ENCODE data around the gene KCNAB1. TPM values are rescaled to one million over a fixed set of nuclear protein-coding genes. Genes with fewer than 3 reads are reported as not detected.

Gene KCNAB1
- total and polyA plus RNA-seq, 2 donors (not counting 1 experiment from before 2014, with no cell fraction given): not detected

DNA sequence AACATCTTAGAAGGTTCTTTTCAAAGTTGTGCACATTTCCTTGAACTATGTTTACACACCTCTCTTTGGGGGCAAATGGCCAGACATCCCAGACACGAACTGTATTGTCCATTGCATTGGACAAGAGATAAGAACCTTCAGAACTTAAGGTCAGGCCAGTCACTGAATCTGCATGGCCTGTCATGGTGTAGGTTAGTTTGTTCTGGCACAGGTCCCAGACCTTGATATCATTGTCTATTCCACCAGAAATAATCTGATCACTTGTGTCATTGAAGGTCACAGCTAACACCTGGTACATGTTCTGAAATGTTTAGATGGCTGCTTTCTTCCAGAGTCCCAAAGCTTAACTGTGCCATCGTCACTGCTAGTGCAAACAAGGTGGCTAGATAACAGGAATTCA is 55.7 kb downstream of the KCNAB1 start:
- Mint-ChIP-seq H3K4me1 (no peaks in the 10 kb centered on the region), H3K9me3 (ENCODE audit: insufficient read depth) (no peaks in the 10 kb centered on the region), H3K27me3 (peaks cover 28% of the 10 kb centered on the region), H3K27ac (no peak overlapping the region), H3K4me3 (no peak overlapping the region)
- no peak for DNase-seq
- intact Hi-C loops (cut with micrococcal nuclease): no loop called here
- Histone ChIP-seq H3K27me3 (replicated peaks in 1 of 4; ENCODE audit: control extremely low read depth in 1 of 4, control insufficient read depth in 3 of 4, insufficient read depth in 4 of 4, low read length in 3 of 4) (no peaks in the 10 kb centered on the region), H3K36me3 (replicated peaks in 1 of 2; ENCODE audit: control extremely low read depth in 1 of 2, control insufficient read depth in 1 of 2, extremely low read depth in 1 of 2, insufficient read depth in 2 of 2, low read length in 1 of 2) (no peaks in the 10 kb centered on the region), H3K4me3 (ENCODE audit: control extremely low read depth in 1 of 5, extremely low read depth in 1 of 5, insufficient read depth in 1 of 5, low read depth in 2 of 5, low read length in 4 of 5) (no peak overlapping the region), H3K4me2 (replicated peaks; ENCODE audit: low read depth, low read length, poor library complexity, severe bottlenecking) (no peak overlapping the region), H3K9me3 (ENCODE audit: control extremely low read depth in 1 of 3, control insufficient read depth in 2 of 3, insufficient read depth in 1 of 3, low read length in 2 of 3) (no peaks in the 10 kb centered on the region), H3K9ac (ENCODE audit: low read length) (no peak overlapping the region), H2AFZ (ENCODE audit: insufficient read depth, low read depth, low read length, poor library complexity, severe bottlenecking) (no peak overlapping the region), H3K79me2 (ENCODE audit: control insufficient read depth, insufficient read depth, low read length) (no peaks in the 10 kb centered on the region), H3K4me1 (ENCODE audit: control insufficient read depth in 2 of 2, insufficient read depth in 2 of 2, low read length in 2 of 2) (no peaks in the 10 kb centered on the region), H3K27ac (ENCODE audit: low read length in 2 of 2) (no peak overlapping the region), H4K20me1 (ENCODE audit: control insufficient read depth, insufficient read depth, low read length, poor library complexity, severe bottlenecking) (no peaks in the 10 kb centered on the region)
- no peak for TF ChIP-seq EZH2 (IDR thresholded peaks at IDR 0.05; ENCODE audit: borderline replicate concordance, insufficient read depth, low read depth, low read length, poor library complexity, severe bottlenecking)
- TF ChIP-seq, protein P1, sequence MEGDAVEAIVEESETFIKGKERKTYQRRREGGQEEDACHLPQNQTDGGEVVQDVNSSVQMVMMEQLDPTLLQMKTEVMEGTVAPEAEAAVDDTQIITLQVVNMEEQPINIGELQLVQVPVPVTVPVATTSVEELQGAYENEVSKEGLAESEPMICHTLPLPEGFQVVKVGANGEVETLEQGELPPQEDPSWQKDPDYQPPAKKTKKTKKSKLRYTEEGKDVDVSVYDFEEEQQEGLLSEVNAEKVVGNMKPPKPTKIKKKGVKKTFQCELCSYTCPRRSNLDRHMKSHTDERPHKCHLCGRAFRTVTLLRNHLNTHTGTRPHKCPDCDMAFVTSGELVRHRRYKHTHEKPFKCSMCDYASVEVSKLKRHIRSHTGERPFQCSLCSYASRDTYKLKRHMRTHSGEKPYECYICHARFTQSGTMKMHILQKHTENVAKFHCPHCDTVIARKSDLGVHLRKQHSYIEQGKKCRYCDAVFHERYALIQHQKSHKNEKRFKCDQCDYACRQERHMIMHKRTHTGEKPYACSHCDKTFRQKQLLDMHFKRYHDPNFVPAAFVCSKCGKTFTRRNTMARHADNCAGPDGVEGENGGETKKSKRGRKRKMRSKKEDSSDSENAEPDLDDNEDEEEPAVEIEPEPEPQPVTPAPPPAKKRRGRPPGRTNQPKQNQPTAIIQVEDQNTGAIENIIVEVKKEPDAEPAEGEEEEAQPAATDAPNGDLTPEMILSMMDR (IDR thresholded peaks at IDR 0.05): no peak
- ChIA-PET CTCF (no interaction called here), POLR2A (no interaction called here)
- ATAC-seq (ENCODE audit: low read depth): no peak
- 79% methylated on average over 2 of the region's 2 CpGs for WGBS (ENCODE audit: insufficient coverage)

DNA sequence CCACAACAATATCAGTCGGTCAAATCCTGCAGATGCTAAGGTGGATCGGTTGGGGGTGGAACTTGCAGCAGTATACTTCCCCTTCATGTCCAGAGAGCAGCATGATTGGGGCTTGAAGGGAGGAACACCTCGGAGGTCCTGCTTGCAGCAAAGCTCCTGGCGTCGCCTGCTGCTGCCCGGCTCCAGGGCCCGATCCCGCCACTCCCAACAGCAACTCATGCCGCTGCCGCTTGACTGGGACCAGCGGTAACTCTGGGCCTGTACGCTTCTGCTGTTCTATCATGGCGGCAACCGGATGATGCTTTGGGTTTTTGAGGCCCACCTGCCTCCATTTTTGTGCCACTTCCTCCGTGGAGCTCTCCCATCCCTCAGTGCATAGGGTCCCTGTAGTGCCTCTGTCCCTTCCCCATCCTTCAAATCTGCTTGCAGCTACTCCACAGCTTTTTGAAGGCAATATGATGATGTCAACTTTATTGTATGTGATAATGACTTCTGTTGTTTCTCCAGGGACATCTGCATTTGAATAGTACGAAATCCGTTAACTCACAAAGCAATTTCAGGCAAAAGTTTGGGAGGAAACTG is 56.3 kb downstream of the KCNAB1 start:
- Histone ChIP-seq H3K79me2 (ENCODE audit: control insufficient read depth, insufficient read depth, low read length) (no peaks in the 10 kb centered on the region), H3K4me1 (ENCODE audit: control insufficient read depth in 2 of 2, insufficient read depth in 2 of 2, low read length in 2 of 2) (no peaks in the 10 kb centered on the region), H3K27ac (ENCODE audit: low read length in 2 of 2) (no peak overlapping the region), H3K4me3 (ENCODE audit: control extremely low read depth in 1 of 5, extremely low read depth in 1 of 5, insufficient read depth in 1 of 5, low read depth in 2 of 5, low read length in 4 of 5) (no peak overlapping the region), H2AFZ (ENCODE audit: insufficient read depth, low read depth, low read length, poor library complexity, severe bottlenecking) (no peak overlapping the region), H4K20me1 (ENCODE audit: control insufficient read depth, insufficient read depth, low read length, poor library complexity, severe bottlenecking) (no peaks in the 10 kb centered on the region), H3K27me3 (replicated peaks in 1 of 4; ENCODE audit: control extremely low read depth in 1 of 4, control insufficient read depth in 3 of 4, insufficient read depth in 4 of 4, low read length in 3 of 4) (no peaks in the 10 kb centered on the region), H3K36me3 (replicated peaks in 1 of 2; ENCODE audit: control extremely low read depth in 1 of 2, control insufficient read depth in 1 of 2, extremely low read depth in 1 of 2, insufficient read depth in 2 of 2, low read length in 1 of 2) (no peaks in the 10 kb centered on the region), H3K4me2 (replicated peaks; ENCODE audit: low read depth, low read length, poor library complexity, severe bottlenecking) (no peak overlapping the region), H3K9me3 (ENCODE audit: control extremely low read depth in 1 of 3, control insufficient read depth in 2 of 3, insufficient read depth in 1 of 3, low read length in 2 of 3) (no peaks in the 10 kb centered on the region), H3K9ac (ENCODE audit: low read length) (no peak overlapping the region)
- ChIA-PET CTCF (no interaction called here), POLR2A (no interaction called here)
- 96% methylated on average over 15 of the region's 17 CpGs for WGBS (ENCODE audit: insufficient coverage)
- H3K27me3 Mint-ChIP-seq: peaks cover 29% of the 10 kb centered on the region
- ATAC-seq (ENCODE audit: low read depth) (no peak), DNase-seq (no peak)
- intact Hi-C loops (cut with micrococcal nuclease): no loop called here
- H3K4me1 Mint-ChIP-seq: no peaks in the 10 kb centered on the region
- H3K27ac Mint-ChIP-seq: no peak overlapping the region
- no peak for TF ChIP-seq EZH2 (IDR thresholded peaks at IDR 0.05; ENCODE audit: borderline replicate concordance, insufficient read depth, low read depth, low read length, poor library complexity, severe bottlenecking)
- TF ChIP-seq, protein P1 (IDR thresholded peaks at IDR 0.05): no peak
- H3K9me3 Mint-ChIP-seq (ENCODE audit: insufficient read depth): no peaks in the 10 kb centered on the region
- no peak overlapping the region for H3K4me3 Mint-ChIP-seq

Measured in B cell (primary cell).